Left lung (tissue), 10 donors: Measurements from ENCODE around the gene EEF2K. TPM values are rescaled to one million over a fixed set of nuclear protein-coding genes. Genes with fewer than 3 reads are reported as not detected.

Source experiments
- ATAC-seq: fragments of 200-7000 bp; cut with Tn5 transposase; one replicate; pipeline ENCODE4 v1.9.1; 2020; ENCODE audit warnings: moderate library complexity
- DNase-seq, 4 donors: peaks; one replicate each; pipeline ENCODE4 v3.0.0-alpha.2; 2013 to 2020
- H3K27ac ChIP-seq, 2 donors: fragments of 200-600 bp; sonication (generic) in 1 of 2; one replicate each; pipeline versions ENCODE4 v1.5.0 to v1.8.0; 2020 to 2021
- H3K27me3 ChIP-seq, 2 donors: fragments of 200-600 bp; sonication (generic) in 1 of 2; one replicate each; pipeline versions ENCODE4 v1.5.0 to v1.8.0; 2020 to 2021
- H3K36me3 ChIP-seq, 2 donors: fragments of 200-600 bp; sonication (generic) in 1 of 2; one replicate each; pipeline versions ENCODE4 v1.5.0 to v1.8.0; 2020 to 2021
- H3K4me1 ChIP-seq, 2 donors: fragments of 200-600 bp; one replicate each; pipeline ENCODE4 v1.8.0; 2021
- H3K4me3 ChIP-seq, 2 donors: fragments of 200-600 bp; sonication (generic) in 1 of 2; one replicate each; pipeline versions ENCODE4 v1.5.0 to v1.8.0; 2020 to 2021; ENCODE audit warnings: mild to moderate bottlenecking in 1 of 2
- H3K9me3 ChIP-seq, 2 donors: fragments of 200-600 bp; sonication (generic) in 1 of 2; one replicate each; pipeline versions ENCODE4 v1.5.0 to v1.8.0; 2020 to 2021
- CTCF ChIP-seq, 2 donors: fragments of 200-600 bp; sonication (generic) in 1 of 2; IDR thresholded peaks; one replicate each; pipeline versions ENCODE4 v1.5.0 to v1.8.0; 2021; ENCODE audit warnings: antibody characterized with exemption in 2 of 2
- intact Hi-C, 2 donors: fragments of 100-400 bp; cut with DNase I; formaldehyde crosslinking; loops; one replicate each; pipeline versions ENCODE4 v1.11.2 to v1.14.2; 2022
- polyA plus RNA-seq, 6 donors: library from polyadenylated mRNA; unstranded; fragments of 120-200 nt; gene quantifications; one replicate each; pipeline ENCODE4 v1.2.1, GENCODE V29; 2013; ENCODE audit not compliant: insufficient read length in 6 of 6
- total RNA-seq, 2 donors: library from RNA; stranded (reverse); fragmentation: NEBNext Ultra II Directional; extraction: Animal tissue kit (Norgen Biotek cat#: 25700); gene quantifications; one replicate each; pipeline ENCODE4 v1.2.1, GENCODE V29; 2021
- donor health status: DM: no; HTN: yes; CAD: no.
- donor health status: DM: no; HTN: no; CAD: no.

EEF2K gene
- total and polyA plus RNA-seq, 8 donors, result 21.2 to 32.8 (median 23.7) TPM

GRCh38 chr16:22307838-22308237 lies 101.8 kb downstream of the EEF2K start:
- intact Hi-C loops, result no loop called here
- DNase-seq, result no peak
- TF ChIP-seq CTCF (IDR thresholded peaks at IDR 0.05), result no peak
- no peaks in the 10 kb centered on the region for H3K4me1 ChIP-seq
- no peak overlapping the region for H3K4me3 ChIP-seq
- no peaks in the 10 kb centered on the region for H3K27me3 ChIP-seq
- no peak for ATAC-seq
- H3K27ac ChIP-seq, result no peak overlapping the region
- peaks cover 0 to 100% of the 10 kb centered on the region in 2 donors for H3K36me3 ChIP-seq
- H3K9me3 ChIP-seq, result no peaks in the 10 kb centered on the region

GRCh38 chr16:22308824-22309520 lies 102.9 kb downstream of the EEF2K start:
- peaks cover 0 to 100% of the 10 kb centered on the region in 2 donors for H3K36me3 ChIP-seq
- H3K9me3 ChIP-seq, result no peaks in the 10 kb centered on the region
- intact Hi-C loops, result no loop called here
- no peaks in the 10 kb centered on the region for H3K27me3 ChIP-seq
- H3K4me1 ChIP-seq, result no peaks in the 10 kb centered on the region
- DNase-seq (no peak), ATAC-seq (no peak)
- no peak overlapping the region for H3K4me3 ChIP-seq
- no peak for TF ChIP-seq CTCF (IDR thresholded peaks at IDR 0.05)
- no peak overlapping the region for H3K27ac ChIP-seq

- no peak for TF ChIP-seq CTCF (IDR thresholded peaks at IDR 0.05)
- Histone ChIP-seq H3K9me3 (no peaks in the 10 kb centered on the region), H3K27ac (no peak overlapping the region), H3K27me3 (no peaks in the 10 kb centered on the region), H3K4me3 (no peak overlapping the region), H3K36me3 (peaks cover 0 to 100% of the 10 kb centered on the region in 2 donors), H3K4me1 (no peaks in the 10 kb centered on the region)
- intact Hi-C loops, result no loop called here
- ATAC-seq, result no peak
- DNase-seq, result no peak
Observed at GRCh38 chr16:22311520-22311919, 105.4 kb downstream of the EEF2K start.

- Histone ChIP-seq H3K36me3 (peaks cover 0 to 100% of the 10 kb centered on the region in 2 donors), H3K27me3 (no peaks in the 10 kb centered on the region), H3K27ac (no peak overlapping the region), H3K9me3 (no peaks in the 10 kb centered on the region), H3K4me1 (no peaks in the 10 kb centered on the region), H3K4me3 (no peak overlapping the region)
- intact Hi-C loops, result no loop called here
- DNase-seq (no peak), ATAC-seq (no peak)
- TF ChIP-seq CTCF (IDR thresholded peaks at IDR 0.05), result no peak
Observed at GRCh38 chr16:22312897-22313781, 107.1 kb downstream of the EEF2K start.

GRCh38 chr16:22313876-22314470 lies 107.9 kb downstream of the EEF2K start:
- Histone ChIP-seq H3K27ac (no peak overlapping the region), H3K36me3 (peaks cover 0 to 100% of the 10 kb centered on the region in 2 donors), H3K4me3 (no peak overlapping the region), H3K27me3 (no peaks in the 10 kb centered on the region), H3K4me1 (no peaks in the 10 kb centered on the region), H3K9me3 (no peaks in the 10 kb centered on the region)
- no peak for TF ChIP-seq CTCF (IDR thresholded peaks at IDR 0.05)
- DNase-seq (no peak), ATAC-seq (no peak)
- intact Hi-C loops, result no loop called here
